ENCODE measurements around the gene SMOC1.

Gene SMOC1

GRCh38 chr14:69865701-69866365 is 13.4 kb upstream of the SMOC1 start:
- DNase-seq: no peak

DNA sequence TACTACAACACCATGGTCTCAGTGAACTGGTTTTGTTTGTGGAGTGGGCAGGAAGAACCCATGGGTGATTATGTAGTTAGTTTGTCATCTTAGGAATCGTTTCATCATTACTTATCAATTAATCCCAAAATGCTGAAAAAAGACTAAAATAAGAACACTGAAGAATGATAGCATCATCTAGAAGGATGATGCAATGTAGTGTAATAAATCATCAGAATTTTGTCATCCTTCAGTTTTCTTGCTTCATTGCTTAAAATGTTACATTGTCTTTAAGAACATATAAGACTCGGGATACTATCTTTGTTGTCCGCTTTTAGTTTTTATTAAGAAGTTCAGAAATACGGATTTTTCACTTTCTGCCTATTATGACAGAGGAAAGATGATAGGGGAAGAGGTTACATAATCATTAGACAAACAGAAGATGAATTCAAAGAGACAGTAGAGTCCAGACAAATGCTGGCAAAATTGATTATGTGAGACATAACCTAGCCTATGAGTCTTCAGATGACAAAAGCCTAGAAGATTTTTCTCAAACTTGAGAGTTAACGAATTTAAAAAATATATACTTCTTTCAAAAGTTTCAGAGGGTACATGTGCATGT is 10.8 kb upstream of the SMOC1 start:
- DNase-seq: no peak

DNA sequence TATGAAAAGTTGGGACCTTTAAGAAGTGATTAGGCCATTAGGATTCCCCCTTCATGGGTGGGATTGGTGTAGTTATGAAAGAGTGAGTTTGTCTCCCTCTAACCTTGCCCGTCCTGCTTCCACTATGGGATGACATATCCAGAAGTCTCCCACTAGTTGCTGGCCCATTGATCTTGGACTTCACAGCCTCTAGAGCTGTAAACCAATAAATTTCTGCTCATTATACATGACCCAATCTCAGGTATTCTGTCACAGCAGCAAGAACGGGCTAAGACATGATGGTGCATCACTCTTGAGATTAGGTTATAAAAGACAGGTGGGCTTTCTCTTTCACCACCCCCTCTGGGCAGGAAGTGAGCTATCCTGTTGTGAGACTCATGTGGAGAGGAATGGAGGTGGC is 8.6 kb upstream of the SMOC1 start:
- no peak for DNase-seq

GRCh38 chr14:69873877-69874780 is 5.1 kb upstream of the SMOC1 start:
- DNase-seq: no peak

DNA sequence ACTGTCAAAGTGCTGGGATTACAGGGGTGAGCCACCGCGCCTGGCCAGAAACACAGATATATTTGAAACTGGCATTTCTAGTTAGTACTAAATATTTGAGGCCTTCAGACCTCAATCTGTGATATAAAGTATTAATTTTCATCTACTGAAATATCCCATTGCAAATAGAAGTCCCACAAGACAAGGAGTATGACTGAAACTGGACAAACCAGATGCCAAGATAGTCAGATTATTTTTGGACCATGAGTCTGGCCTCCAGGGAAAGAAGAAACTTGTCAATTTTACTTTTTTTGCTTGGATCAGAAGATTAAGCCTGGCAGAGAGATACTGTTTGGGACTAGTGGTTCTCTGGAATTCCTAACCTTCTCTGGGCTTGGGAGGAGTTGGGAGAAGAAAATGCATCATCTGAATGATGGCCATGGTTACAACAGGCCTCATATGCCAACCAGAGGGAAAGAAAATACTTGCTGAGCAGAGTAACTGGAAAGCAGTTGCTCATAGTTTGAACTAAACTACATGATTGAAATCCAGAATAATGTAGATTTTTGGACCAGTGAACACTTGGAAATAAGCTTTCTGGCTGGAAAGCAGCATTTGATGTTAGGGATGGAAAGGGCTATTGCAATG is 2.9 kb upstream of the SMOC1 start:
- no peak for DNase-seq

DNA sequence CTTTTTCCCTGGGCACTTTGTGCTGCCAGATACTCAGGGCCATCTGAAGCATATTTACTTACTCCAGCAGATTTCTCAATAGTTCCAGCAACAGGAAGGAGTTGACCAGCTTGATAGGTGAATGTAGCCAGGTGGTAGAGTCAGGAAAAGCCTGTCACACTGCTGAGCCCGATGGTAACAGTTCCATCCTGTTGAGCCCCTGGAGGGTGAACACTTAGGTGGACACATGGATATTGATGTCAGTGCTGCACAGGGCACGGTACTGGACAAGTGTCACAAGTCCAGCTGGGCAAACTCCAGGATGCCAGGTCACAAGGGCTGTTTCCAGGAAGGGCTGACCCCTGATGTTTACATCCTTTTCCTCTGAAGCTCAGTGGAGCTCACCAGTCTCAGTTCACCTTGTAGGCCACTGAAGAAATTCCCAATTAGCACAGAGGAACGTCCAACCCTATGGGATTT is 2.3 kb upstream of the SMOC1 start:
- DNase-seq: no peak

DNA sequence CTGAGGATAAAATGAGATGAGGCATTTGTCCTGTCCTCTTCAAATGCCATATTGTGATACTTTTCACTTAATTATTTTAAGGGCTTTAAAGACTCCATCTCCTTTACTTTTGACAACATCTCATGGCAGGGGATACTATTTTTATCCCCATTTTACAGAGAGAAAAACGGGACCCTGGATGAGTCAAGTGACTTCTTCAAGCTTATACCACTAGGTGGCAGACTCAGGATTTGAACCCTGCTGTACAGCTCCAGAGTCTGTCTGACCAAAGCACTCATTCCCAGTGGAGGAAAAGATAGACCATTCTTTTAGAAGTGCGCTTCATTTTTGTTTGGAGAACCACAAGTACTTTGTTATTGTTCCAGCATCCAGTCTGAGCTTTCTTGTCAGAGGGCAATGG is 1.7 kb upstream of the SMOC1 start:
- no peak for DNase-seq

- no peak for DNase-seq
Observed at GRCh38 chr14:69878251-69878650, 965 bp upstream of the SMOC1 start.

GRCh38 chr14:69880044-69880487 is 850 bp downstream of the SMOC1 start:
- no peak for DNase-seq

GRCh38 chr14:69880893-69881292 is 1.7 kb downstream of the SMOC1 start:
- DNase-seq: no peak

DNA sequence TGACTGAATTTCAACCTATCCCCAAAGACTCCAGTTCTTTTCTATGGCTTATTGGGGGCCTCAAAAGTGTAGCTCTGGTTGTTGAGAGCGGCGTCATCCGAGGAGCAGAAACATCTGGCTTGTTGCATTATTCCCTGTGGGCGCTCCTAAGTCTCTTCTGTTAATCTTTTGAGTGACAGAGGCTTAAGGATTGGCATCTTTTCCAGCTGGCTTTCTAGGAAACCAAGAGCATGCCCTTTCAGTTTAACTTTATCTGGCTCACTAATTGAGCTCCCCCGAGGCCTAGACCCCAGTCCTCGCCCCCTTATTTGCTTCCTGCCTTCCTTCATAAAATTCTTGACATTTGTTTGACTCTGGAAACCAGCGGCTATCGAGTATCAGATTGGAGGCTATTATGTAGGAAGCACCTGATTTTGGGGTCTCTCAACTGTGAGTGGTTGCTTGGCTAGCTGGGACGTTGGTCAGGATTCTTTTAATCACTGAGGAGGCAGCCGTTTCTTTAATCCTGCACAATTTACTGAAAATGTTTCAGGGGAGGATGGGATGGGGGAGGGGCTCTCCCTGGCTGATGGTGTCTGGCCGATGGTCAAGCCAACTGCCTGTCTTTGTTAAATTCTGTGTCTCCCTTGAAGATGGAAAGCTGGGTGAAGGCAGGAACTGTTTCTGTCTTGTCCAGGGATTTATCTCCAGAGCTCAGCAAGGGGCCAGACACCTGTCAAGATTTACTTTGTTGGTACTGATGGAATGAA is 3.1 kb downstream of the SMOC1 start:
- DNase-seq: no peak

DNA sequence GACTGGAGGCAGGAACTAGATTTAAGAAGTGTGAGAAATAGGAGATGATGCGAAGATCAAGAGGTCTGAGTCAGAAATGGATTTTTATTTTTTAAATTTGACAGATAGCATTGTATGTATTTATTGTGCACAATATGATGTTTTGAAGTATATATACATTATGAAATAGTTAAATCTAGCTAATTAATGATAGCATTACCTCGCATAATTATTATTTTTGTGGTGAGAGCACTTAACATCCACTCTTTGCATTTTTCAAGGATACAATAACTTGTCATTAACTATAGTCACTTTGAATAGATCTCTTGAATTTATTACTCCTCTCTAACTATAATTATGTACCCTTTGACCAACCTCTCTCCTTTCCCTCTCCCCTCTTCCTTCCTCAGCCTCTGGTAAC is 3.7 kb downstream of the SMOC1 start:
- DNase-seq: no peak

DNA sequence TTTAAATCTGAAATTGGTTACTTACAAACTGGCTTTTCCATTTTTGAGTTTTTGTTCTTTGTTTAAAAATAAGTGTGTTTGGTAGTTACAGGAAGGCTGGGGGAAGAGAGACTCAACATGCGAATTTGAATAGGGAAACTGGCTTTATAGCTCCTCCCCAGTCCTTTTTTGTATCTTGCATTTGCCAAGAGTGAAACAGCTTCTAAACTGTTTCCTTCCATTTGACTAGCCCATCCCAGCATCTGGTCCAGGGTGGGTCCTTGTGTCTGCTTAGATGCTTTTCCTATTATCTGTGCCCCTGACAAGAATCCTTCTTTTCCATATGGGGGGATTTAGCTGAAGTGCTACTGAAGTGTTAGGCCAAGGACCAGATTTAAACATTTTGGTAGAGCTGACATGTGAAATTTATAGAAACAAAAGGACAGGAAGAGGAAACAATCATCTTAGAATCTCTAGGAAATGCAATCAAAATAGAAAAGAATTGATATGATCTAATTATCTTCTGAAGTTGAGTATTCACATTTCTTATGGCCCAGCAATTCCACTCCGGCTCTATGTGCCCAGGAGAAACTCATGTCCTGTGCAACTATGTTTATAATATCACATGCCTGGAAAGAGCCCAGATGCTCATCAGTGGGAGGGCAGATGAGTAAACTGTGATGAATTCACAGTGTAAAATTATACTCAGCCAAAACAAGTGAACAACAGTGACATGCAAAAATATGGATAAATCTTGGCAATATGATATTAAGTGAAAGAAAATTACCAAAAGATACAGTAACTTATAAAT is 7.4 kb downstream of the SMOC1 start:
- no peak for DNase-seq

- DNase-seq: no peak
Observed at GRCh38 chr14:69887740-69888657, 8.8 kb downstream of the SMOC1 start.

DNA sequence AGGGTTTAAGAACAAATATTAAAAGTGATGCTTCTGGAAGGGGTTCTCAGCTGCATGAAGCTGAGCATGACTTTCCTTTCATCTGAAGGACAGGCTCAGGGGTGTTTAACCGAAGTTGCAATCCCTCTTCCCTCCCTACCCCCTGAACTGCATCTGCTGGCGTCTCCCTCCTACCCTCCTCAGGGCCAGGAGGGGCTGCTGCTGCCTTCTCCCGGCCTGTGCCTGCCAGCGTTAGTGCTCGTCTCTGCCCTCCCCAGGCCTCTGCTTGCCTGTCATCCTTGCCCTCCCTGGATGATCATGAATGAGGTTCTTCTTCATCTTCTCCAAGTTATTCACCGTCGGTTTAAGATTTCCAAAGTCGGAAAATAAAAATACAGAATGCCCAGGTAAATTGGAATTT is 12.2 kb downstream of the SMOC1 start:
- no peak for DNase-seq

- DNase-seq: no peak
Observed at GRCh38 chr14:69895109-69895508, 15.9 kb downstream of the SMOC1 start.

GRCh38 chr14:69896080-69896479 is 16.9 kb downstream of the SMOC1 start:
- DNase-seq: no peak

GRCh38 chr14:69896972-69897371 is 17.8 kb downstream of the SMOC1 start:
- no peak for DNase-seq

DNA sequence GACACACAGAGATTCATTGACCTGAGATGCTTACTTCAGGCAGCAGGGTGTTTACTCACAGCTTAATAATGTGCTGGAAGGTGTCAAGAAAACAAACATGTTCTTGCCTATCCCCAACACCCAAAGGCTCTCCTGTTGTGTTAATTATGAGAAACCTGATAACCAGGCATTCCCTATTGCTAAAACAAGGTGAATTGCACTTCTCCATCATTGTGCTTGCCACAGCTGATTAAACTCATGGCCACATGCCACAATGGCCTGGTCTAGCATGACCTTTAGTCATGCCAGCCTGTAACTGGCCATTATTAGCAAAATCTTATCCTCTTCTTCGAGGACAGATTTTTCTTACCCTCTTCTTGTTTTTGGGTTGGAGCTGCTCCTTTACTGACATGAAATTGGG is 21.4 kb downstream of the SMOC1 start:
- no peak for DNase-seq

DNA sequence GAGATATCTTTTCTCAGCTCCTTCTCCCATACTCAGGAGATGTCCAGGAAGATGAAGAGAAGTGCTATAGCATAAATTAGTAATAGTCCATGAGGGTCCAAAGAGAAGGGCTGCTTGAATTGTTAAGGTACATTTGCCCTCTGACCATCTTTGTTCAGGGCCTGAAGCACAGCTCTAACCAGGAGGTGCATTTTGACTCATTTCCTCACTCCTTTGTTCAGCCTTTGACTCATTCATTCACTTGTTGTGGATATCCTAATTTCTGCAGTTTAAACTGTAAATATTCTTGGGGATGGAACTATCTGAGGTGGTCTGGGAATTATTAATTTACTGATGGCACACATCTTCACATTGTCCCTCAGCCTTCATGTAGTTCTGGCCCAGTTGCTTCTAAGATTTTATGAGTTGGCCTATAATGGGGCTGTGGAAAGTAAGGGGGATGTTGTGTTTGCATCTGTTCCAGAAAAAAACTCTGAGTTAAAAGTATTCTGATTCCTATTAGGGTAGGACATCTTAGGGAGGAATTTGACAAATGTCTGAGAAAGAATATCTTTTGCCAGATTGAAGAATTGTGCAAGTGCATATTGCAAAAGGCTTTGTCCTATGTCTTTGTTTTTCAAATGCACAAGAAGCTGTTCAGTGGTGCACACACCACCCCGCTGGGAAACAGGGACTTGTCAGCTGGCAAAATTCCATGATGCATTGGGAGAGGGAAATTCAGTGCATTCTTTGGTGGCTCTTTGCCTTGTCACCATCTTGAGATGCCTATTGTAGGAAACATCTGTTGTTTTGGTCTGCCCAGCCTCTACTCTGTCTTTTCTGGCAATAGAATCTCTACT is 22.1 kb downstream of the SMOC1 start:
- DNase-seq: no peak
